ENCODE results near the gene MORN1.

MORN1 gene

DNA sequence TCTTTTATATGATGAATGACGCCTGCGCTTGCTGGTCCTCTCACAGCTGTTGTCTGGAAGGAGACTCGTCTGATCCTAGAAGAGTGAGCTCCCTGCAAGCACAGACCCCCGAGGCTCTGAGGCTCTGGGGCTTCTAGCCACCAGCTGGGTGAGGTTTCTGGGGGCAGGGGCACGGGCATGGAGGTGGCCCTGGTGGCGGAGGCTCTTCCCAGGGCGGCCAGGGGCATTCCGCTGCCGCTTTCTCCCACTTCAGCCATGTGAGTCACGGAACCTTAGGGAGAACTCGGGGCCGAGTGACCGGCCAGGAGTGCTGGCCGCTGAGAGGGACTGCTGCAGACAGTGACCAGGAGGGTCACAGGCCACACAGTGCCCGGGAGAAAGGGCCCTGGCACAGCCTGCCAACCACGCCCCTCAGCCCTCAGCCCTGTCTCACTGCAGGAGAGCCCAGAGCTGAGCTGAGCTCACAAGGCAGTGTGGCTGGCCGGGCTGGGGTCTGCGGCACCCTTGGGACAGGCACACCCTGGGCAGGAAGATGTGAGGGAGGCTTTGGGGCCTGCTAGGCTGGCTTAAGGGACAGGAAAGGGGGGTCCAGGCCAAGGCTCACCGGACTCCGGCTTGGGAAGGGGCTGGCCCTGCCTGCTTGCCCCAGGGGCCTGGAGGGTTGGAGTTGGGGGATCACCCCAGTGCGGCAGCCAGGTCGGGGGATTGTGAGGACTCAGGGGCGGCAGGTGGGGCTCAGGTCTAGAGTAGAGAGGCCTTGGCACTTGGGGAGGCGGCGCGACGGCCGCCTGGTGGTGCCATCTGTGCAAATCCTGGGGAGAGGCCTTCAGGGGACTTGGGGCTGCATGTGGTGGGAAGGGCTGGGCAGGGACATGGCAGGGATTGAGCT, 35.7 kb downstream of the MORN1 start:
- no peaks in the 10 kb centered on the region for H4K20me1 ChIP-seq (ENCODE audit: insufficient read depth, low read length)
- no peaks in the 10 kb centered on the region for H3K9me3 ChIP-seq (ENCODE audit: insufficient read depth, low read length)
- TF ChIP-seq, protein P1, sequence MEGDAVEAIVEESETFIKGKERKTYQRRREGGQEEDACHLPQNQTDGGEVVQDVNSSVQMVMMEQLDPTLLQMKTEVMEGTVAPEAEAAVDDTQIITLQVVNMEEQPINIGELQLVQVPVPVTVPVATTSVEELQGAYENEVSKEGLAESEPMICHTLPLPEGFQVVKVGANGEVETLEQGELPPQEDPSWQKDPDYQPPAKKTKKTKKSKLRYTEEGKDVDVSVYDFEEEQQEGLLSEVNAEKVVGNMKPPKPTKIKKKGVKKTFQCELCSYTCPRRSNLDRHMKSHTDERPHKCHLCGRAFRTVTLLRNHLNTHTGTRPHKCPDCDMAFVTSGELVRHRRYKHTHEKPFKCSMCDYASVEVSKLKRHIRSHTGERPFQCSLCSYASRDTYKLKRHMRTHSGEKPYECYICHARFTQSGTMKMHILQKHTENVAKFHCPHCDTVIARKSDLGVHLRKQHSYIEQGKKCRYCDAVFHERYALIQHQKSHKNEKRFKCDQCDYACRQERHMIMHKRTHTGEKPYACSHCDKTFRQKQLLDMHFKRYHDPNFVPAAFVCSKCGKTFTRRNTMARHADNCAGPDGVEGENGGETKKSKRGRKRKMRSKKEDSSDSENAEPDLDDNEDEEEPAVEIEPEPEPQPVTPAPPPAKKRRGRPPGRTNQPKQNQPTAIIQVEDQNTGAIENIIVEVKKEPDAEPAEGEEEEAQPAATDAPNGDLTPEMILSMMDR (IDR thresholded peaks at IDR 0.05; ENCODE audit: low read depth, low read length), result no peak
- no peak for TF ChIP-seq EZH2phosphoT487 (IDR thresholded peaks at IDR 0.05; ENCODE audit: low read depth)
- no peak overlapping the region for H3K4me2 ChIP-seq (ENCODE audit: low read length)
- no peaks in the 10 kb centered on the region for H3K36me3 ChIP-seq (replicated peaks; ENCODE audit: low read depth, low read length)
- no peak overlapping the region for H3K27ac ChIP-seq (ENCODE audit: low read length)
- no peaks in the 10 kb centered on the region for H3K27me3 ChIP-seq (ENCODE audit: low read depth, low read length)
- no peak overlapping the region for H2AFZ ChIP-seq (ENCODE audit: low read depth, low read length)
- no peaks in the 10 kb centered on the region for H3K4me1 ChIP-seq (ENCODE audit: low read length)
- no peak overlapping the region for H3K9ac ChIP-seq (ENCODE audit: low read length)
- no peak overlapping the region for H3K4me3 ChIP-seq (ENCODE audit: low read length)
- no peaks in the 10 kb centered on the region for H3K79me2 ChIP-seq (ENCODE audit: low read length)

- H3K36me3 ChIP-seq (replicated peaks; ENCODE audit: low read depth, low read length), result no peaks in the 10 kb centered on the region
- H3K79me2 ChIP-seq (ENCODE audit: low read length), result no peaks in the 10 kb centered on the region
- no peak overlapping the region for H3K4me2 ChIP-seq (ENCODE audit: low read length)
- H4K20me1 ChIP-seq (ENCODE audit: insufficient read depth, low read length), result no peaks in the 10 kb centered on the region
- H3K27me3 ChIP-seq (ENCODE audit: low read depth, low read length), result no peaks in the 10 kb centered on the region
- no peak overlapping the region for H3K4me3 ChIP-seq (ENCODE audit: low read length)
- H3K9me3 ChIP-seq (ENCODE audit: insufficient read depth, low read length), result no peaks in the 10 kb centered on the region
- H2AFZ ChIP-seq (ENCODE audit: low read depth, low read length), result no peak overlapping the region
- no peaks in the 10 kb centered on the region for H3K4me1 ChIP-seq (ENCODE audit: low read length)
- no peak overlapping the region for H3K27ac ChIP-seq (ENCODE audit: low read length)
- TF ChIP-seq, protein P1 (IDR thresholded peaks at IDR 0.05; ENCODE audit: low read depth, low read length), result no peak
- TF ChIP-seq EZH2phosphoT487 (IDR thresholded peaks at IDR 0.05; ENCODE audit: low read depth), result no peak
- H3K9ac ChIP-seq (ENCODE audit: low read length), result no peak overlapping the region
These were observed 36.6 kb downstream of the MORN1 start for GRCh38 chr1:2354511-2355372.

- no peak overlapping the region for H3K4me2 ChIP-seq (ENCODE audit: low read length)
- H2AFZ ChIP-seq (ENCODE audit: low read depth, low read length), result no peak overlapping the region
- H4K20me1 ChIP-seq (ENCODE audit: insufficient read depth, low read length), result no peaks in the 10 kb centered on the region
- no peaks in the 10 kb centered on the region for H3K9me3 ChIP-seq (ENCODE audit: insufficient read depth, low read length)
- H3K27ac ChIP-seq (ENCODE audit: low read length), result no peak overlapping the region
- H3K79me2 ChIP-seq (ENCODE audit: low read length), result no peaks in the 10 kb centered on the region
- no peaks in the 10 kb centered on the region for H3K36me3 ChIP-seq (replicated peaks; ENCODE audit: low read depth, low read length)
- H3K4me3 ChIP-seq (ENCODE audit: low read length), result no peak overlapping the region
- no peak for TF ChIP-seq EZH2phosphoT487 (IDR thresholded peaks at IDR 0.05; ENCODE audit: low read depth)
- TF ChIP-seq, protein P1 (IDR thresholded peaks at IDR 0.05; ENCODE audit: low read depth, low read length), result no peak
- no peaks in the 10 kb centered on the region for H3K27me3 ChIP-seq (ENCODE audit: low read depth, low read length)
- no peaks in the 10 kb centered on the region for H3K4me1 ChIP-seq (ENCODE audit: low read length)
- no peak overlapping the region for H3K9ac ChIP-seq (ENCODE audit: low read length)
These were observed 37.6 kb downstream of the MORN1 start for GRCh38 chr1:2353551-2354438.

All from OCI-LY3 (cell line).